Effector CD4-positive, alpha-beta T cell (primary cell): ENCODE measurements around the gene SPNS3.

Experiments used
- DNase-seq: peaks from one replicate; pipeline ENCODE4 v3.0.0-alpha.2; 2020
- total RNA-seq: gene quantifications from one replicate; lab custom pipeline; 2026; lab: John Stamatoyannopoulos, UW

SPNS3 gene
- total RNA-seq: 2.4 reads per million, percentile 7 among the genes with 10 or more reads in this experiment

GRCh38 chr17:4433515-4434031, at the start of gene SPNS3:
Gene SPNS3 (plus strand): TSS chr17:4433940. CDS start chr17:4433968, 28 bp downstream.
- no peak for DNase-seq

GRCh38 chr17:4386406-4386805, 47.3 kb upstream of the SPNS3 start:
- no peak for DNase-seq

GRCh38 chr17:4387137-4387536, 46.6 kb upstream of the SPNS3 start:
- no peak for DNase-seq

- no peak for DNase-seq
These were observed 44.7 kb upstream of the SPNS3 start for GRCh38 chr17:4389079-4389478.

- no peak for DNase-seq
These were observed 39.9 kb upstream of the SPNS3 start for GRCh38 chr17:4393806-4394205.

DNA sequence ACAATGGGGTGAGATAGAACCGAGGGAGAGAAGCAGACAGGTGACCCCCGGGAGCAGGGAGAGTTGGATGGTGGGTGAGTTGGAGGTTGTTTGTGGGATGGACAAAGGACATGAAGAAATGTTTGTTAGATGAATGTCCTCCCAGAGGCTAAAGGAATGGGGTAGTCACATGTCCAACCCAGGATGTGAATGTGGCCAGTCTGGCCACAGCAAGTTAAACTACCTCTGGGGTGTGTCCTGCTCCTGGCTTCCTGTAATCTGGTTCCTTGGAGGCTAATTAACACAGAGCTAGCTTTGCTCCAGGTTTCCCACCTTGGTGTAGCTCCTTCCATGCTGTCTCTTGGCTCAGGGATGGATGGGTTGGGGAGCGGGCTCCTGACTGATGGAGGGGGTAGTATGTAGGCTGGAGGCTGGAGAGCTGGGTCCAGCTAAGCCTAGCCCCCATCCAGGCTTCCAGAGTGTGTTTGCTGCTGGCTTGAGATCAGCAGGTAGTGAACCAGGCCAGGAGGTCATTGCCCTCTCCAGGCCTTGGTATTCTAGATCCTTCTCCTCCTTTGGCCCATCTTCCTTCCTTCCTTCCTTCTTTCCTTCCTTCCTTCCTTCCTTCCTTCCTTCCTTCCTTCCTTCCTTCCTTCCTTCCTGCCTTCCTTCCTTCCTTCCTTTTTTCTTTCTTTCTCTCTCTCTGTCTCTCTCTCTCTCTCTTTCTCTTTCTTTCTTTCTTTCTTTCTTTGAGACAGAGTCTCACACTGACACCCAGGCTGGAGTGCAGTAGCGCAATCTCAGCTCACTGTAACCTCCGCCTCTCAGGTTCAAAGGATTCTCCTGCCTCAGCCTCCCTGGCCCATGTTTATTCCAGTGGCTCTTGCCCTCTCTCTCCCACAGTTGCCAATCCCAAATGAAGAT, 39.3 kb upstream of the SPNS3 start:
- no peak for DNase-seq

GRCh38 chr17:4395111-4395478, 38.6 kb upstream of the SPNS3 start:
- DNase-seq: no peak

GRCh38 chr17:4397840-4398239, 35.9 kb upstream of the SPNS3 start:
- DNase-seq: no peak

GRCh38 chr17:4405038-4405669, 28.6 kb upstream of the SPNS3 start:
- no peak for DNase-seq

DNA sequence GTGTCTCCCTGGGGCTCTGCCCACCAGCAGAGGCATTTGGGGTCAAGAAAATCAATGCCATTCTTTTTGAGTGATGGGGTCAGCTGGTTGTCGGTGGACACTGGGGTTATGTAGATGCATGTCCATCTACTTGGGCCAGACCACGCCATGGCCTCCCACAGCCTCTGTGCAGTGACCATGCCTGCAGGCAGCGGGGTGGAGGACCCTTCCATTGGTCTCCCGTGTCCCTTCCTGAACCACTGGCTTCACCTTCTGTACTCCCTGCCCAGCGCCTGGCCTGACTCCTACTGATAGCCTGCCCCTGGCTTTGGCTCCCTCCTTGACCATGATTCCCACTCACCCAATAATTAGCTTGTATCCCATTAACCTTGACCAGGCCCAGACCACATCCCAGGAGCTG, 28.0 kb upstream of the SPNS3 start:
- no peak for DNase-seq

DNA sequence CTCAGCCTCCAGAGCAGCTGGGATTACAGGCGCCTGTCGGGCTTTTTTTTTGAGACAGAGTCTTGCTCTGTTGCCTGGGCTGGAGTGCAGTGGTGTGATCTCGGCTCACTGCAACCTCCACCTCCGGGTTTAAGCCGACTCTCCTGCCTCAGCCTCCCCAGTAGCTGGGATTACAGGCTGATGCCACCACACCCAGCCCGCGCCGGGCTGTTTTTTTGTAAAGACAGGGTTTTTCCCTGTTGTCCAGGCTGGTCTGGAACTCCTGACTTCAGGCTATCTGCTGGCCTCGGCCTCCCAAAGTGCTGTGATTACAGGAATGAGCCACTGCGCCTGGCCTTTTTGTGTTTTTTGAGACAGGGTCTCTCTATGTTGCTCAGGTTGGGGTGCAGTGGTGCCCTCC, 27.4 kb upstream of the SPNS3 start:
- no peak for DNase-seq

- no peak for DNase-seq
These were observed 26.5 kb upstream of the SPNS3 start for GRCh38 chr17:4407216-4407615.

- no peak for DNase-seq
These were observed 25.9 kb upstream of the SPNS3 start for GRCh38 chr17:4407851-4408250.

DNA sequence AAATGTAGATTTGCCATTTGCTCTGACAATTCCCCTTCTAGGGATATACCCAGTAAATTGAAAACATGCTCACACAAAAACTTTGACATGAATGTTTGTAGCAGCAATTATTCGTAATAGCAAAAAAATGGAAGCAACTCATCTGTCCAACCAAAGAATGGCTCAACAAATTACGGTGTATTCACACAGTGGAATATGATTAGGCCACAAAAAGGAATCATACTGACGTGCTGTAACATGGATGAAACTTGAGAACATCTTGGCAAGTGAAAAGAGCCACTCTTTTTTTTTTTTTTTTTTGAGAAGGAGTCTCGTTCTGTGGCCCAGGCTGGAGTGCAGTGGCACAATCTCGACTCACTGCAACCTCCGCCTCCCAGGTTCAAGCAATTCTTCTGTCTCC, 24.1 kb upstream of the SPNS3 start:
- no peak for DNase-seq

GRCh38 chr17:4411201-4411600, 22.5 kb upstream of the SPNS3 start:
- no peak for DNase-seq

GRCh38 chr17:4412933-4413831, 20.6 kb upstream of the SPNS3 start:
- peak; percentile 93 for DNase-seq

- no peak for DNase-seq
These were observed 16.5 kb upstream of the SPNS3 start for GRCh38 chr17:4417129-4417667.

DNA sequence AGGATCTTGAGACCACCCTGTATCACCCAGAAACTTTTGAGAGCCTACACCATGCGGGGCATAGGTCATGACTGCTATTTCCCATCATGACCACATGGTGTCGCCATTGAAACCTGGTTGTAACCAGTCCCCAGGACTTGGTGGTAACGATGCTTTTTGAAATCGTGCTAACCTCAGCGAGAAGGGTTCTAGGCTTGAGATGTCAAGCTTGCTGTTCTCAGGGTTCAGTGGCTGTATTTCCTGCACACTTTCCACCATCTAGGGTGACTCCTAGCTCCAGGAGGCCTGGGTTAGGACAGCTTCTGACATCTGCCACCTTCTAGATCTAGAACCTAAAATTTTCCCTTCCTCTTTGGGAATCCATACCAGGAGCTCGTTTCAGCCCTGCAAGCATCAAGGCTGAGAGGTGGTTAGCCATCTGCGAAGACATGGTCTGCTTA, 13.0 kb upstream of the SPNS3 start:
- DNase-seq: peak; percentile 36

- DNase-seq: no peak
These were observed 10.9 kb upstream of the SPNS3 start for GRCh38 chr17:4422864-4423263.

DNA sequence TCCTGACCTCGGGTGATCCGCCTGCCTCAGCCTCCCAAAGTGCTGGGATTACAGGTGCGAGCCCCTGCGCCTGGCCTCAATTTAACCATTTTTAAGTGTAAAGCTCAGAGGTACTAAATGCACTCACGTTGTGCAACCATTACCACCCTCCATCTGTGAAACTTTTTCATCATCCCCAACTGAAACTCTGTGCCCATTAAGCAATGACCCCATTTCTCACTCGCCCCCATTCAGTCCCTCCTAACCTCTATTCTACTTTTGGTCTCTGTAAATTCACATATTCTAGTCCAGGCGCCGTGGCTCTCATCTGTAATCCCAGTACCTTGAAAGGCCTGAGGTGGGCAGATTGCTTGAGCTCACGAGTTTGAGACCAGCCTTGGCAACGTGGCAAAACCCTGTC, 8.3 kb upstream of the SPNS3 start:
- DNase-seq: no peak

DNA sequence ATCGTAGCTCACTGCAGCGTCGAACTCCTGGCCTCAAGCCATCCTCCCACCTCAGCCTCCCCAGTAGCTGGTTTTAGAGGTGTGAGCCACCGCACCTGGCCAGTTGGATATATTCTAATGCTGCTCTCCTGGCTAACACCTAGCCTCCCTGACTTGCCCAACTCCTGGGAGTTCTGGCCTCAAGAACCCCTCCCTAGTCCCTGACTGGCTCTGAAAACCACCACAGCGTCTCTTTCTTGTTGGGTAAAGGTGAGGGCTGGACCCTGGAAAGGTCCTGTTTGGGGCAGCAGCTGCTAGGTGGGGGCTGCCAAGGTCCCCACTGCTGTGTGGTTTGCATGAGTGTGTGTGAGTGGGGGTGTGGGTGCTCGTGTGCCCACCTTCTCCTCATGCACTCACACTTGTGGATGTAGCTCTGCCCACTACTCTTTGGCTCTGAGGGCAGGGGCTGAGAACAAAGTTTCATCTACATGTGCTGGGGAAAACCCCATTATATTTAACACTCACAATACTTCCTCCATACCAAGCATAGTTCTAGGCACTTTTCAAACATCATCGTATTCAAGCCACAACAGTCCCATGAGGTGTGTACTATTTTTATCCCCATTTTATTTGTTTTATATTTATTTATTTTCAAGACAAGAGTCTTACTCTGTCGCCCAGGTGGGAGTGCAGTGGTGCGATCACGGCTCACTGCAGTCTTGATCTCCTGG, 7.1 kb upstream of the SPNS3 start:
- DNase-seq: no peak

DNA sequence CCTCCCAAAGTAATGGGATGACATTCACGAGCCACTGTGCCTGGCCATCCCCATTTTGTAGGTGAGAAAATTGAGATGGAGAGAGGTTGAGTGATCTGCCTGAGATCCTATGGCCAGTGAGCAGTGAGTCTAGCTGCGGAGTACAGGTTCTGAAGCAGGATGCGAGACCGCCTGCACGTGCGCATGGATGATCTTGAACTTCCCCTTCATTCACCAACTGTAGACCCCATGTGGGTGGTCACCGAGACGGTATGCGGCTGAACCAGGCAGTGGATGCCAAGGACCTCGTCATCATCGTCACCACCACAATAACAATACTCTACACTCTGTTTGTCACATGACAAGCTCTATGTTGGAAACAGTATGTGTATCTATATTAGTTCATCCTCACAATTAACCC, 6.2 kb upstream of the SPNS3 start:
- DNase-seq: no peak
